Stomach (tissue), 4 donors: Measurements from ENCODE around the gene DCAF5.

Source experiments
- CTCF ChIP-seq, 7 experiments: fragments of 450-650 bp in 4 of 7; fragments of 200-600 bp in 3 of 7; sonication (generic) in 3 of 7; IDR thresholded peaks; one replicate each; pipeline ENCODE4 v1.5.1; 2016 to 2019; ENCODE audit warnings: antibody characterized with exemption in 7 of 7, control low read depth in 2 of 7, mild to moderate bottlenecking in 1 of 7
- POLR2A ChIP-seq, 4 donors: fragments of 450-650 bp; IDR thresholded peaks; one replicate each; pipeline ENCODE4 v1.6.1; 2016; ENCODE audit warnings: antibody characterized with exemption in 4 of 4, control low read depth in 2 of 4, mild to moderate bottlenecking in 1 of 4, moderate library complexity in 1 of 4
- POLR2AphosphoS5 ChIP-seq, 3 donors: sonication (generic); formaldehyde crosslinking; IDR thresholded peaks; one replicate each; pipeline ENCODE4 v1.6.1; 2016; ENCODE audit warnings: antibody characterized with exemption in 3 of 3

GRCh38 chr14:69137416-69137815 lies 15.5 kb downstream of the DCAF5 start:
- no peak for TF ChIP-seq CTCF (IDR thresholded peaks at IDR 0.05)
- TF ChIP-seq POLR2AphosphoS5 (IDR thresholded peaks at IDR 0.05): no peak
- no peak for TF ChIP-seq POLR2A (IDR thresholded peaks at IDR 0.05)
